ENCODE measurements around the gene SLC8A2.
A peak's percentile ranks its signal among the peaks of the same experiment; 100 is the strongest.

The SLC8A2 gene

GRCh38 chr19:47509973-47510372, 38.3 kb upstream of the SLC8A2 start:
- Histone ChIP-seq H2BK120ac (ENCODE audit: insufficient read depth, low read length, poor library complexity) (no peak overlapping the region), H4K12ac (ENCODE audit: low read depth, low read length) (no peak overlapping the region), H3K79me1 (ENCODE audit: low read length) (peaks cover 5% of the 10 kb centered on the region), H3K9ac (ENCODE audit: low read length) (no peak overlapping the region), H3K27me3 (ENCODE audit: insufficient read depth, low read length) (no peaks in the 10 kb centered on the region), H3K9me3 (ENCODE audit: insufficient read depth, low read depth, low read length) (no peaks in the 10 kb centered on the region), H3K14ac (ENCODE audit: low read length) (no peak overlapping the region), H3K23ac (ENCODE audit: low read length) (no peak overlapping the region), H2AFZ (ENCODE audit: insufficient read depth, low read length, poor library complexity) (no peak overlapping the region), H4K91ac (ENCODE audit: low read depth, low read length) (no peak overlapping the region), H3K27ac (ENCODE audit: low read depth, low read length) (no peak overlapping the region), H3K79me2 (ENCODE audit: control insufficient read depth, insufficient read depth, low read length, poor library complexity) (peaks cover 23% of the 10 kb centered on the region), H3K4me1 (ENCODE audit: control insufficient read depth in 1 of 2, insufficient read depth in 2 of 2, low read length in 2 of 2) (peaks cover 17 to 22% of the 10 kb centered on the region in 2 experiments), H3K4me2 (ENCODE audit: low read length) (no peak overlapping the region), H3K4ac (ENCODE audit: low read depth, low read length) (peak overlapping the region; percentile 72), H2BK12ac (ENCODE audit: low read length) (no peak overlapping the region), H3K4me3 (ENCODE audit: low read depth, low read length) (no peak overlapping the region), H2AK5ac (ENCODE audit: low read length) (no peak overlapping the region), H3K18ac (ENCODE audit: low read length) (no peak overlapping the region), H2BK5ac (ENCODE audit: low read depth, low read length, poor library complexity) (no peak overlapping the region), H4K8ac (ENCODE audit: low read depth, low read length) (no peak overlapping the region), H3K36me3 (ENCODE audit: control insufficient read depth in 1 of 2, insufficient read depth in 2 of 2, low read length in 2 of 2) (peaks cover 8 to 16% of the 10 kb centered on the region in 2 experiments)
- WGBS (ENCODE audit: extremely low coverage, insufficient coverage, insufficient read length): no CpG with 5 or more reads among the region's 8 CpGs
- DNase-seq: no peak

- no peak overlapping the region for H4K12ac ChIP-seq (ENCODE audit: low read depth, low read length)
- H3K4me2 ChIP-seq (ENCODE audit: low read length): no peak overlapping the region
- H3K4ac ChIP-seq (ENCODE audit: low read depth, low read length): peak overlapping the region; percentile 72
- H3K27me3 ChIP-seq (ENCODE audit: insufficient read depth, low read length): no peaks in the 10 kb centered on the region
- H4K91ac ChIP-seq (ENCODE audit: low read depth, low read length): no peak overlapping the region
- H3K36me3 ChIP-seq (ENCODE audit: control insufficient read depth in 1 of 2, insufficient read depth in 2 of 2, low read length in 2 of 2): peaks cover 8 to 16% of the 10 kb centered on the region in 2 experiments
- no peak overlapping the region for H3K23ac ChIP-seq (ENCODE audit: low read length)
- no peak for DNase-seq
- no peak overlapping the region for H3K9ac ChIP-seq (ENCODE audit: low read length)
- peaks cover 18% of the 10 kb centered on the region for H3K79me2 ChIP-seq (ENCODE audit: control insufficient read depth, insufficient read depth, low read length, poor library complexity)
- no peak overlapping the region for H3K18ac ChIP-seq (ENCODE audit: low read length)
- H2BK5ac ChIP-seq (ENCODE audit: low read depth, low read length, poor library complexity): no peak overlapping the region
- no peaks in the 10 kb centered on the region for H3K79me1 ChIP-seq (ENCODE audit: low read length)
- H3K27ac ChIP-seq (ENCODE audit: low read depth, low read length): no peak overlapping the region
- H3K9me3 ChIP-seq (ENCODE audit: insufficient read depth, low read depth, low read length): no peaks in the 10 kb centered on the region
- peaks cover 17 to 22% of the 10 kb centered on the region in 2 experiments for H3K4me1 ChIP-seq (ENCODE audit: control insufficient read depth in 1 of 2, insufficient read depth in 2 of 2, low read length in 2 of 2)
- H2AK5ac ChIP-seq (ENCODE audit: low read length): no peak overlapping the region
- no peak overlapping the region for H2AFZ ChIP-seq (ENCODE audit: insufficient read depth, low read length, poor library complexity)
- no peak overlapping the region for H2BK12ac ChIP-seq (ENCODE audit: low read length)
- H3K4me3 ChIP-seq (ENCODE audit: low read depth, low read length): no peak overlapping the region
- no peak overlapping the region for H3K14ac ChIP-seq (ENCODE audit: low read length)
- no peak overlapping the region for H2BK120ac ChIP-seq (ENCODE audit: insufficient read depth, low read length, poor library complexity)
- no peak overlapping the region for H4K8ac ChIP-seq (ENCODE audit: low read depth, low read length)
- no CpG with 5 or more reads among the region's 20 CpGs for WGBS (ENCODE audit: extremely low coverage, insufficient coverage, insufficient read length)
Observed at GRCh38 chr19:47509170-47509847, 37.6 kb upstream of the SLC8A2 start.

GRCh38 chr19:47508721-47509120, 37.0 kb upstream of the SLC8A2 start:
- peaks cover 13 to 18% of the 10 kb centered on the region in 2 experiments for H3K4me1 ChIP-seq (ENCODE audit: control insufficient read depth in 1 of 2, insufficient read depth in 2 of 2, low read length in 2 of 2)
- no peak for DNase-seq
- no peak overlapping the region for H2BK120ac ChIP-seq (ENCODE audit: insufficient read depth, low read length, poor library complexity)
- no peak overlapping the region for H4K91ac ChIP-seq (ENCODE audit: low read depth, low read length)
- H3K79me2 ChIP-seq (ENCODE audit: control insufficient read depth, insufficient read depth, low read length, poor library complexity): peaks cover 14% of the 10 kb centered on the region
- H2BK5ac ChIP-seq (ENCODE audit: low read depth, low read length, poor library complexity): no peak overlapping the region
- H3K4ac ChIP-seq (ENCODE audit: low read depth, low read length): peak overlapping the region; percentile 2
- no peaks in the 10 kb centered on the region for H3K79me1 ChIP-seq (ENCODE audit: low read length)
- no peak overlapping the region for H3K14ac ChIP-seq (ENCODE audit: low read length)
- no peak overlapping the region for H3K23ac ChIP-seq (ENCODE audit: low read length)
- H4K8ac ChIP-seq (ENCODE audit: low read depth, low read length): no peak overlapping the region
- H2BK12ac ChIP-seq (ENCODE audit: low read length): no peak overlapping the region
- H2AK5ac ChIP-seq (ENCODE audit: low read length): no peak overlapping the region
- H2AFZ ChIP-seq (ENCODE audit: insufficient read depth, low read length, poor library complexity): no peak overlapping the region
- no peak overlapping the region for H4K12ac ChIP-seq (ENCODE audit: low read depth, low read length)
- no peak overlapping the region for H3K4me3 ChIP-seq (ENCODE audit: low read depth, low read length)
- no peaks in the 10 kb centered on the region for H3K9me3 ChIP-seq (ENCODE audit: insufficient read depth, low read depth, low read length)
- no peak overlapping the region for H3K4me2 ChIP-seq (ENCODE audit: low read length)
- H3K9ac ChIP-seq (ENCODE audit: low read length): no peak overlapping the region
- H3K18ac ChIP-seq (ENCODE audit: low read length): no peak overlapping the region
- no peak overlapping the region for H3K27ac ChIP-seq (ENCODE audit: low read depth, low read length)
- no CpG with 5 or more reads among the region's 5 CpGs for WGBS (ENCODE audit: extremely low coverage, insufficient coverage, insufficient read length)
- H3K27me3 ChIP-seq (ENCODE audit: insufficient read depth, low read length): no peaks in the 10 kb centered on the region
- H3K36me3 ChIP-seq (ENCODE audit: control insufficient read depth in 1 of 2, insufficient read depth in 2 of 2, low read length in 2 of 2): peaks cover 13 to 20% of the 10 kb centered on the region in 2 experiments

GRCh38 chr19:47507924-47508553, 36.3 kb upstream of the SLC8A2 start:
- Histone ChIP-seq H2BK5ac (ENCODE audit: low read depth, low read length, poor library complexity) (no peak overlapping the region), H3K4me1 (ENCODE audit: control insufficient read depth in 1 of 2, insufficient read depth in 2 of 2, low read length in 2 of 2) (peaks cover 10 to 16% of the 10 kb centered on the region in 2 experiments), H3K36me3 (ENCODE audit: control insufficient read depth in 1 of 2, insufficient read depth in 2 of 2, low read length in 2 of 2) (peaks cover 19 to 27% of the 10 kb centered on the region in 2 experiments), H3K9ac (ENCODE audit: low read length) (no peak overlapping the region), H2AFZ (ENCODE audit: insufficient read depth, low read length, poor library complexity) (no peak overlapping the region), H4K91ac (ENCODE audit: low read depth, low read length) (no peak overlapping the region), H3K9me3 (ENCODE audit: insufficient read depth, low read depth, low read length) (no peaks in the 10 kb centered on the region), H3K79me2 (ENCODE audit: control insufficient read depth, insufficient read depth, low read length, poor library complexity) (peaks cover 13% of the 10 kb centered on the region), H2BK12ac (ENCODE audit: low read length) (no peak overlapping the region), H3K14ac (ENCODE audit: low read length) (no peak overlapping the region), H3K27ac (ENCODE audit: low read depth, low read length) (no peak overlapping the region), H2BK120ac (ENCODE audit: insufficient read depth, low read length, poor library complexity) (no peak overlapping the region), H3K18ac (ENCODE audit: low read length) (no peak overlapping the region), H3K79me1 (ENCODE audit: low read length) (no peaks in the 10 kb centered on the region), H3K4me2 (ENCODE audit: low read length) (no peak overlapping the region), H4K8ac (ENCODE audit: low read depth, low read length) (no peak overlapping the region), H2AK5ac (ENCODE audit: low read length) (no peak overlapping the region), H3K4ac (ENCODE audit: low read depth, low read length) (peak overlapping the region; percentile 2), H3K23ac (ENCODE audit: low read length) (no peak overlapping the region), H4K12ac (ENCODE audit: low read depth, low read length) (no peak overlapping the region), H3K4me3 (ENCODE audit: low read depth, low read length) (no peak overlapping the region), H3K27me3 (ENCODE audit: insufficient read depth, low read length) (no peaks in the 10 kb centered on the region)
- no peak for DNase-seq
- WGBS (ENCODE audit: extremely low coverage, insufficient coverage, insufficient read length): no CpG with 5 or more reads among the region's 11 CpGs
